DND-41 (cell line): Measurements from ENCODE around the gene MPND.
A peak's percentile ranks its signal among the peaks of the same experiment; 100 is the strongest.

Experiments
- ATAC-seq: fragments of 200-7000 bp; cut with Tn5 transposase; 3 replicates; pipeline ENCODE4 v1.9.1; 2021; ENCODE audit warnings: low read depth; ENCODE audit not compliant: insufficient read depth
- DNase-seq: peaks from one replicate; pipeline ENCODE4 v3.0.0-alpha.2; 2020
- H2AFZ ChIP-seq: 2 replicates; pipeline ENCODE4 v1.6.0; 2012; ENCODE audit warnings: low read depth, low read length
- H3K27ac ChIP-seq: 2 replicates; pipeline ENCODE4 v1.5.1; 2012; ENCODE audit warnings: low read length, inconsistent platforms
- H3K27me3 ChIP-seq: fragments of 200-600 bp; sonication (generic); 2 replicates; pipeline ENCODE4 v1.6.0; 2012; ENCODE audit warnings: low read length, mild to moderate bottlenecking, inconsistent platforms; ENCODE audit not compliant: insufficient read depth, poor library complexity
- H3K36me3 ChIP-seq: 2 replicates; pipeline ENCODE4 v1.5.1; 2012; ENCODE audit warnings: low read length, inconsistent platforms; ENCODE audit not compliant: insufficient read depth
- H3K4me1 ChIP-seq: 2 replicates; pipeline ENCODE4 v1.5.1; 2012; ENCODE audit warnings: mild to moderate bottlenecking, low read length; ENCODE audit not compliant: insufficient read depth
- H3K4me2 ChIP-seq: 2 replicates; pipeline ENCODE4 v1.6.0; 2012; ENCODE audit warnings: mild to moderate bottlenecking, moderate library complexity, low read length, inconsistent platforms; ENCODE audit not compliant: insufficient read depth
- H3K4me3 ChIP-seq, 2 experiments: fragments of 200-600 bp in 1 of 2; shearing (Covaris generic) in 1 of 2; 2 replicates each; pipeline ENCODE4 v1.5.1; 2012 to 2016; ENCODE audit warnings: inconsistent platforms in 2 of 2, low read length in 2 of 2, mild to moderate bottlenecking in 2 of 2, low read depth in 1 of 2, moderate library complexity in 1 of 2
- H3K79me2 ChIP-seq: 2 replicates; pipeline ENCODE4 v1.6.0; 2012; ENCODE audit warnings: low read length, inconsistent platforms; ENCODE audit not compliant: insufficient read depth
- H3K9ac ChIP-seq: 2 replicates; pipeline ENCODE4 v1.6.0; 2012; ENCODE audit warnings: low read depth, mild to moderate bottlenecking, inconsistent platforms, low read length, moderate library complexity
- H3K9me3 ChIP-seq: 2 replicates; pipeline ENCODE4 v1.5.1; 2012; ENCODE audit warnings: low read length, moderate library complexity, mild to moderate bottlenecking, inconsistent platforms; ENCODE audit not compliant: insufficient read depth, severe bottlenecking
- H4K20me1 ChIP-seq: 2 replicates; pipeline ENCODE4 v1.6.0; 2012; ENCODE audit warnings: low read length; ENCODE audit not compliant: insufficient read depth
- EZH2 ChIP-seq: IDR thresholded peaks from 3 replicates; pipeline ENCODE4 v1.6.1; 2012; ENCODE audit warnings: borderline replicate concordance, low read depth, mild to moderate bottlenecking, moderate library complexity, low read length, inconsistent platforms; ENCODE audit not compliant: severe bottlenecking
- TF ChIP-seq, protein P1 (sequence below): IDR thresholded peaks from 2 replicates; pipeline ENCODE4 v1.5.1; 2012; ENCODE audit warnings: borderline replicate concordance, low read length, moderate library complexity, mild to moderate bottlenecking; ENCODE audit not compliant: poor library complexity, severe bottlenecking; ENCODE audit errors: extremely low read depth

Gene MPND

DNA sequence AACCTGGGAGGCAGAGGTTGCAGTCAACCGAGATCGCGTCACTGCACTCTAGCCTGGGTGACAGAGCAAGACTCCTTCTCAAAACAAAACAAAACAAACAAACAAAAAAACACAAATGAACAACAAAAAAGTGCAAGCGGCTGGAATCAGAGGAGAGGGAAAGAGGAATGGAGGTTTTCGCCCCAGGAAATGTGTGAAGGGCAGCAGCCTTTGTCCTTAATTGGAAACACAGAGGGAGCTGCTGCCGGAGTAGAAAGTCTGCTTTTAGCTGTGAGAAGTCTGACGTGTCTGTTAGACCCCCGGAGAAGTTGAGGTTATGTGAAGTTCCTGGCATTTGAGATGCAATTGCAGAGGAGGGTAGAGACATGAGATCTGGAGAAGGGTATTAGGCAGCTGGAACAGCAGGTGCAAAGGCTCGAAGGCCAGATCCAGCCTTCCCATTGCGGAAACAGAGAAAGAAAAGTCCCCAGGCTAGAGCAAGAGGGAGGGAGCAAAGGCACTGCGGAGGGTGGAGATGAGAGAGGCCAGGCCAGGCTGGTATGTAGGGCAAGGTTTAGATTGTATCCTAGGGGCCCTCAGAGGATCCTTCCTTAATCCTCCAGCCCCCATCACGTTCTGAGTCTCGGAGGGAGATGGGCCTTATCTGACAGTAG, 41.6 kb upstream of the MPND start:
- Histone ChIP-seq H3K9ac (peak overlapping the region; percentile 50), H2AFZ (peak overlapping the region; percentile 73), H3K27ac (peak overlapping the region; percentile 64)

DNA sequence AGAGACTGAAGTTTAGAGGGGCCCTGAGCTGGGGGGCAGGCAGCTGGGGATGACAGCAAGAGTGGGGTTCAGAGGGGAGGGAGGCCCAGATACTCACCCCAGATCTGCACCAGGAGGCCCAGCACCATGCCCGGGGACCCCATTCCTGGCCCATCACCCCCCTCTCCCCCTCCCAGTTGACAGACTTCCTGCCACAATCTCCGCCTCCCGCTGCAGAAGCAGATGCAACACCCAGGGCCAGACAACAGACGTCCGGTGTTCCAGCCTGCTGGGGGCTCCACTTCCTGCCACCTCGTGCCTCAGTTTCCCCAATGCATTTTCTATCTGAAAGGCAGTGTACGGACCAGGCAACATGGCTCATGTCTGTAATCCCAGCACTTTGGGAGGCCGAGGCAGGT, 41.1 kb upstream of the MPND start, which contains the start of gene TMIGD2:
Gene TMIGD2 (minus strand): TSS at position 147 of the 398 bp plus-strand sequence. CDS start 4 bp downstream, at position 143.
- Histone ChIP-seq H3K4me1 (peaks cover 24% of the 10 kb centered on the region), H3K4me2 (peak within 1 kb of the TSS; percentile 64), H3K9ac (peak within 1 kb of the TSS; percentile 50), H3K27me3 (no peaks in the 10 kb centered on the region), H3K79me2 (no peaks in the 10 kb centered on the region), H3K9me3 (no peaks in the 10 kb centered on the region), H3K27ac (peak within 1 kb of the TSS; percentile 64), H4K20me1 (no peaks in the 10 kb centered on the region), H3K4me3 (peak within 1 kb of the TSS in 1 of 2 experiments; percentile 53; a peak in 2 of 4 replicates), H3K36me3 (no peaks in the 10 kb centered on the region), H2AFZ (peak within 1 kb of the TSS; percentile 73)
- DNase-seq (peak; percentile 43), ATAC-seq (peak; percentile 44)
- no peak for TF ChIP-seq EZH2
- TF ChIP-seq, protein P1, sequence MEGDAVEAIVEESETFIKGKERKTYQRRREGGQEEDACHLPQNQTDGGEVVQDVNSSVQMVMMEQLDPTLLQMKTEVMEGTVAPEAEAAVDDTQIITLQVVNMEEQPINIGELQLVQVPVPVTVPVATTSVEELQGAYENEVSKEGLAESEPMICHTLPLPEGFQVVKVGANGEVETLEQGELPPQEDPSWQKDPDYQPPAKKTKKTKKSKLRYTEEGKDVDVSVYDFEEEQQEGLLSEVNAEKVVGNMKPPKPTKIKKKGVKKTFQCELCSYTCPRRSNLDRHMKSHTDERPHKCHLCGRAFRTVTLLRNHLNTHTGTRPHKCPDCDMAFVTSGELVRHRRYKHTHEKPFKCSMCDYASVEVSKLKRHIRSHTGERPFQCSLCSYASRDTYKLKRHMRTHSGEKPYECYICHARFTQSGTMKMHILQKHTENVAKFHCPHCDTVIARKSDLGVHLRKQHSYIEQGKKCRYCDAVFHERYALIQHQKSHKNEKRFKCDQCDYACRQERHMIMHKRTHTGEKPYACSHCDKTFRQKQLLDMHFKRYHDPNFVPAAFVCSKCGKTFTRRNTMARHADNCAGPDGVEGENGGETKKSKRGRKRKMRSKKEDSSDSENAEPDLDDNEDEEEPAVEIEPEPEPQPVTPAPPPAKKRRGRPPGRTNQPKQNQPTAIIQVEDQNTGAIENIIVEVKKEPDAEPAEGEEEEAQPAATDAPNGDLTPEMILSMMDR, result no peak

More for the DNA sequence above, 41.6 kb upstream of the MPND start:
- H3K4me2 ChIP-seq, result peak overlapping the region; percentile 64
- no peaks in the 10 kb centered on the region for H3K79me2 ChIP-seq
- no peaks in the 10 kb centered on the region for H4K20me1 ChIP-seq
- H3K4me1 ChIP-seq, result peaks cover 29% of the 10 kb centered on the region
- H3K4me3 ChIP-seq, result peak overlapping the region in 1 of 2 experiments; percentile 53; a peak in 2 of 4 replicates
- peak; percentile 18; the same call in 2 of the 3 replicates for ATAC-seq
- TF ChIP-seq EZH2, result no peak
- TF ChIP-seq, protein P1, result no peak
- no peaks in the 10 kb centered on the region for H3K36me3 ChIP-seq
- H3K9me3 ChIP-seq, result no peaks in the 10 kb centered on the region
- DNase-seq, result no peak
- H3K27me3 ChIP-seq, result no peaks in the 10 kb centered on the region

DNA sequence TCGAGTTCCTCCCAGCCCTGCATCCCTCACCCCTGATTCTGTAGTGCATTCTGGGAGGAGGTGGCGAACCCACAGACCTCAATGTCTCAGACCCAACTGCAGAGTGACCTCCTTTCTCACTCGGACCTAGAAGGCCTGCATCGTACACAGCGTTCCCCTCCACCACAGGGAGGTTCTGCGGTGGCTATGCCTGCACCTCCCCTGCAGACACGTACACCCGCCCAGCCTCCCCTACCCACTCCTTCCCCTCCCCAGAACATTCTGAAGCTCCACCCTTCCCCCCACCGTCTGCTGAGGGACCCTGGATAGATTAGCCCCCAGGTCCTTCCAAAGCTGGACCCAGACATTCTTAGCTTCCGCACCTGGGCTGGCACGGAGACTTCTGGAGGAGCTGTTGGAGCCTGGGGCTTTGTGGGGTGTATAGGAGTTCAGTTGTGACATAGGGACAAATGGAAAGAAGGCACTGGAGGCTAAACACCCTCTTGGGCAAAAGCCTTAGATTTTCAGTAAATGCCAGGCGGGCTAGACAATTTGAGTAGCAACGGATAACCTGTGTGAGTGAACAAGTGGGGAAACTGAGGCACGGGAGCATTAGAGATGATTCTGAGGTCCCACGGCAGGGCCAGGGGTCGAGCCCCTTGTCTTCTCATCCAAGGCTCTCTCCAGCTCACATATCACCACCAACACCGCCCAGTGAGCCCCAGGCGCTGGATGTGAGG, 39.4 kb upstream of the MPND start:
- no peak for ATAC-seq
- 0 out of 2 replicates have a peak overlapping the region, but pooled peaks have one; percentile 56 for H2AFZ ChIP-seq
- peak overlapping the region in 1 of 2 experiments; percentile 45; a peak in 2 of 4 replicates for H3K4me3 ChIP-seq

More for the DNA sequence above, 39.4 kb upstream of the MPND start:
- Histone ChIP-seq H3K9me3 (no peaks in the 10 kb centered on the region), H4K20me1 (no peaks in the 10 kb centered on the region), H3K4me1 (peaks cover 23% of the 10 kb centered on the region), H3K27me3 (no peaks in the 10 kb centered on the region), H3K79me2 (no peaks in the 10 kb centered on the region), H3K9ac (peak overlapping the region; percentile 24), H3K36me3 (no peaks in the 10 kb centered on the region), H3K4me2 (peak overlapping the region; percentile 59), H3K27ac (no peak overlapping the region)
- no peak for DNase-seq
- TF ChIP-seq EZH2, result no peak
- TF ChIP-seq, protein P1, result no peak
